Measurements from ENCODE around the gene AANAT. TPM values are rescaled to one million over a fixed set of nuclear protein-coding genes. Genes with fewer than 3 reads are reported as not detected.
"Not testable (repeated sequence)": the region's sequence is repeated elsewhere in the genome, so short reads cannot be mapped to it uniquely, and the experiment has no call there.

Gene AANAT
- total RNA-seq, 1 experiment from 2014 or later: 0.17 TPM

GRCh38 chr17:76496464-76496863 is 29.1 kb downstream of the AANAT start:
- H3K36me3 ChIP-seq (replicated peaks; ENCODE audit: control insufficient read depth, insufficient read depth, low read length): no peaks in the 10 kb centered on the region
- no peaks in the 10 kb centered on the region for H3K27me3 ChIP-seq (ENCODE audit: control insufficient read depth, insufficient read depth, low read length)
- H3K4me3 ChIP-seq (ENCODE audit: insufficient read depth, low read depth, low read length): no peak overlapping the region
- no peak for DNase-seq

- Histone ChIP-seq H3K27me3 (ENCODE audit: control insufficient read depth, insufficient read depth, low read length) (no peaks in the 10 kb centered on the region), H3K4me3 (ENCODE audit: insufficient read depth, low read depth, low read length) (no peak overlapping the region), H3K36me3 (replicated peaks; ENCODE audit: control insufficient read depth, insufficient read depth, low read length) (no peaks in the 10 kb centered on the region)
- no peak for DNase-seq
These were observed 30.2 kb downstream of the AANAT start for GRCh38 chr17:76497699-76497978.

GRCh38 chr17:76497979-76498875 is 30.8 kb downstream of the AANAT start:
- Histone ChIP-seq H3K27me3 (ENCODE audit: control insufficient read depth, insufficient read depth, low read length) (no peaks in the 10 kb centered on the region), H3K4me3 (ENCODE audit: insufficient read depth, low read depth, low read length) (no peak overlapping the region), H3K36me3 (replicated peaks; ENCODE audit: control insufficient read depth, insufficient read depth, low read length) (no peaks in the 10 kb centered on the region)
- peak; percentile 92 for DNase-seq

GRCh38 chr17:76498876-76499251 is 31.5 kb downstream of the AANAT start:
- no peaks in the 10 kb centered on the region for H3K36me3 ChIP-seq (replicated peaks; ENCODE audit: control insufficient read depth, insufficient read depth, low read length)
- no peak overlapping the region for H3K4me3 ChIP-seq (ENCODE audit: insufficient read depth, low read depth, low read length)
- no peaks in the 10 kb centered on the region for H3K27me3 ChIP-seq (ENCODE audit: control insufficient read depth, insufficient read depth, low read length)
- DNase-seq: no peak

GRCh38 chr17:76499267-76499667 is 31.9 kb downstream of the AANAT start:
- H3K4me3 ChIP-seq (ENCODE audit: insufficient read depth, low read depth, low read length): no peak overlapping the region

GRCh38 chr17:76500074-76500746 is 32.8 kb downstream of the AANAT start:
- Histone ChIP-seq H3K36me3 (replicated peaks; ENCODE audit: control insufficient read depth, insufficient read depth, low read length) (no peaks in the 10 kb centered on the region), H3K4me3 (ENCODE audit: insufficient read depth, low read depth, low read length) (peak overlapping the region; percentile 80), H3K27me3 (ENCODE audit: control insufficient read depth, insufficient read depth, low read length) (no peaks in the 10 kb centered on the region)
- no peak for DNase-seq

More at GRCh38 chr17:76499267-76499667, 31.9 kb downstream of the AANAT start:
- DNase-seq: no peak
- H3K36me3 ChIP-seq (replicated peaks; ENCODE audit: control insufficient read depth, insufficient read depth, low read length): no peaks in the 10 kb centered on the region
- no peaks in the 10 kb centered on the region for H3K27me3 ChIP-seq (ENCODE audit: control insufficient read depth, insufficient read depth, low read length)

- Histone ChIP-seq H3K4me3 (ENCODE audit: insufficient read depth, low read depth, low read length) (peak overlapping the region; percentile 80), H3K27me3 (ENCODE audit: control insufficient read depth, insufficient read depth, low read length) (no peaks in the 10 kb centered on the region), H3K36me3 (replicated peaks; ENCODE audit: control insufficient read depth, insufficient read depth, low read length) (no peaks in the 10 kb centered on the region)
- DNase-seq: no peak
These were observed 33.3 kb downstream of the AANAT start for GRCh38 chr17:76500747-76501017.

GRCh38 chr17:76501018-76501826 is 33.8 kb downstream of the AANAT start, which contains the start of gene RHBDF2:
RHBDF2 (minus strand) TSS chr17:76501423; CDS start chr17:76481524, 19,899 bp downstream.
- Histone ChIP-seq H3K36me3 (replicated peaks; ENCODE audit: control insufficient read depth, insufficient read depth, low read length) (no peaks in the 10 kb centered on the region), H3K27me3 (ENCODE audit: control insufficient read depth, insufficient read depth, low read length) (no peaks in the 10 kb centered on the region), H3K4me3 (ENCODE audit: insufficient read depth, low read depth, low read length) (peak within 1 kb of the TSS; percentile 80)
- peak; percentile 99 for DNase-seq

GRCh38 chr17:76501827-76502307 is 34.5 kb downstream of the AANAT start:
- peak overlapping the region; percentile 21; the same call in 1 of the 2 replicates for H3K4me3 ChIP-seq (ENCODE audit: insufficient read depth, low read depth, low read length)
- peaks cover 3% of the 10 kb centered on the region for H3K27me3 ChIP-seq (ENCODE audit: control insufficient read depth, insufficient read depth, low read length)
- no peaks in the 10 kb centered on the region for H3K36me3 ChIP-seq (replicated peaks; ENCODE audit: control insufficient read depth, insufficient read depth, low read length)
- DNase-seq: no peak

- H3K4me3 ChIP-seq (ENCODE audit: insufficient read depth, low read depth, low read length): no peak overlapping the region
- H3K36me3 ChIP-seq (replicated peaks; ENCODE audit: control insufficient read depth, insufficient read depth, low read length): no peaks in the 10 kb centered on the region
- no peak for DNase-seq
- H3K27me3 ChIP-seq (ENCODE audit: control insufficient read depth, insufficient read depth, low read length): peaks cover 4% of the 10 kb centered on the region
These were observed 35.2 kb downstream of the AANAT start for GRCh38 chr17:76502341-76503211.

- Histone ChIP-seq H3K36me3 (replicated peaks; ENCODE audit: control insufficient read depth, insufficient read depth, low read length) (no peaks in the 10 kb centered on the region), H3K27me3 (ENCODE audit: control insufficient read depth, insufficient read depth, low read length) (peaks cover 4% of the 10 kb centered on the region), H3K4me3 (ENCODE audit: insufficient read depth, low read depth, low read length) (no peak overlapping the region)
- peak; percentile 64 for DNase-seq
These were observed 36.7 kb downstream of the AANAT start for GRCh38 chr17:76504117-76504516.

GRCh38 chr17:76506408-76507345 is 39.3 kb downstream of the AANAT start:
- H3K36me3 ChIP-seq (replicated peaks; ENCODE audit: control insufficient read depth, insufficient read depth, low read length): no peaks in the 10 kb centered on the region
- peak; percentile 95 for DNase-seq
- peaks cover 4% of the 10 kb centered on the region for H3K27me3 ChIP-seq (ENCODE audit: control insufficient read depth, insufficient read depth, low read length)
- peak overlapping the region; percentile 8; the same call in 1 of the 2 replicates for H3K4me3 ChIP-seq (ENCODE audit: insufficient read depth, low read depth, low read length)

GRCh38 chr17:76508472-76509063 is 41.2 kb downstream of the AANAT start:
- not testable (repeated sequence) for H3K36me3 ChIP-seq (replicated peaks; ENCODE audit: control insufficient read depth, insufficient read depth, low read length); H3K27me3 ChIP-seq (ENCODE audit: control insufficient read depth, insufficient read depth, low read length); H3K4me3 ChIP-seq (ENCODE audit: insufficient read depth, low read depth, low read length); DNase-seq
